ENCODE results near the gene EIF3D.

EIF3D gene

DNA sequence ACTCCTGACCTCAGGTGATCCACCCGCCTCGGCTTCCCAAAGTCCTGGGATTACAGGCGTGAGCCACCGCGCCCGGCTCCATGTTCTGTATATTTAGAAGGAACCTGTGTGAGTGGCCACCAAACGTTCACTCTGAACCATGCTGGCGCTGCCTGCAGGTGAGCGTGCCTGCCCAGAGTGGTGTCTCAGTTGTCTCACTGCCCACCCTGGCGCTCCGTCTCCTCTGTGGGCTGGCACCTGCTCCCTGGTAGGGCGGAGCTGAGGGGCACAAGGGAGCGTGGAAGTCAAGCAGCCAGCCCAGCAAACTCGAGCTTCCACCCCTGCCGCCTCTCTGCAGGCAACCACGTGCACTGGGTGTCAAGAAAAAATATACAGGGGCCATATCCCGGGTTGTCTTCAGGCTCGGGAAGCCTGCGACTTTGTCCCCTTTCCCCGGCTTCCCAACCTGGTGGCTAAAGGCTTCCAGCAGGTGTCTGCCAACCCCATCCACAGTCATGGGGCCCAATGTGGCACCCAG is 64.2 kb downstream of the EIF3D start:
- no peak for DNase-seq (ENCODE audit: low read depth)

DNA sequence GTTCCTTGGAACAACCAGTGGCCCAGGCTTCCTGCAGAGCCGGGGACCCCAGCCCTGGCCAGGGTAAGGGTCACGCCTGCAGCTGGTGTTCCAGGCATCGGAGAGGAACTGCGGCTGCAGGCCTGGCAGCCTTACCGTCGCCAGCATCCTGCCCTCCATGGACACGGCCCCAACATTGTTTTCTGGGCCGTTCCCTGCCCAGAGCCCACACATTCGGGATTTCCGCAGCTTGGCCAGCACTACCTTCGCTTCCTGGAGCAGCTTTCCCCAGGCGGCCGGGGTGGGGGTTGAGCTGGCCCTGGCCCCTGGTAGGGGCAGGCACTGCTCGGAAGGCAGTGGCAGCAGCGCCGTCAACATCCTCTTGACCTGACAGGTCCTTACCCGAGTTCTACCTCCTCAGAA is 65.2 kb downstream of the EIF3D start:
- DNase-seq (ENCODE audit: low read depth), result no peak

DNA sequence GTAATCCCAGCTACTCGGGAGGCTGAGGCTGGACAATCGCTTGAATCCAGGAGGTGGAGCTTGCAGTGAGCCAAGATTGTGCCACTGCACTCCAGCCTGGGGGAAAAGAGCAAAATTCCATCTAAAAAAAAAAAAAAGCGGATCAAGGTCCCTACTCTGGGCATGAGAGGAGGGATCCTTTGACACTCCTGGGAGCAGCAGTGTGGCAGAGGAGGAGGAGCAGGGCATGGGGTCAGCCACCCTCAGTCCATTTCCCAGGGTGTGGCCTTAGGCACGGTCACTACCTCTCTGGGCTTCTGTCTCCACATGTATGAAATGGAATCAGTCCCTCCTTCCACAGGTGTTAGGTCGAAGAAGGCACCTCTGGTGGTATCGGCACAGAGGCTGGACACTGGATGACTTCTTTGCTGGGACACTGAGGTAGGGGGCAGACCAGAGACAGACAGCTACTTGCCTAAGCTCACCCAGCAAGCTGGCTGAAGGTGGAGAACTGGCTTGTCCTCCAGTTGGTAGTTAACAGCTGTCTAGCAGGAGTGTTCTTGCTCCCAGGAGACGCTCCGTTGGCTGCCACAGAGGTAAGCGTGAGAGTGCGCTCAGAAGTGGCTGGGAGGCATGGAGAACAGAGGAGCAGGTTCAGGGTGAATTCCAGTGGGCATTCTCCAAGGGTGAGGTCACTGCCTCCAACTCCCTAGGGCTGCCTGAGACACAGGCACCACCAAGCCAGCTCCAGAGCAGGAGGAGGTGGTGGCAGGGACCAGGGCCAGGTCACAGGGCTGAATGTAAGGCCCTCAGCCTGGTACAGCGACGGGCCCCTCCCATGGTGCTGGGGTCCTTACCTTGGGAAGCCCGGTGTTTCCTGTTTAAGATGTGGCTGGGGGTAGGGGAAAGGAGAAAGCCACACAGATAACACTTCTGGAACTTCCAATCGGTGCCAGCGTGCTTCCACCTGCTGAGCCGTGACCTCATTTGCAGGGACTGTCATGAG is 67.0 kb downstream of the EIF3D start:
- no peak for DNase-seq (ENCODE audit: low read depth)
